Cardiac muscle cell (in vitro differentiated cells and primary cell): ENCODE data around the gene SINHCAF. TPM values are rescaled to one million over a fixed set of nuclear protein-coding genes. Genes with fewer than 3 reads are reported as not detected.

Source experiments
- DNase-seq, 2 donors: peaks; one replicate each; pipeline versions ENCODE4 v3.0.0 to v3.0.0-alpha.2; 2010 to 2017; ENCODE audit warnings: low read depth in 1 of 2, low spot score in 1 of 2
- H3K27ac ChIP-seq: fragments of 200-600 bp; sonication (generic); 2 replicates; pipeline ENCODE4 v1.5.1; 2016
- H3K27me3 ChIP-seq: fragments of 200-600 bp; sonication (generic); 2 replicates; pipeline ENCODE4 v1.6.0; 2016; ENCODE audit warnings: control low read depth
- H3K36me3 ChIP-seq: fragments of 200-600 bp; sonication (generic); 2 replicates; pipeline ENCODE4 v1.5.1; 2016; ENCODE audit warnings: control low read depth
- H3K4me1 ChIP-seq: fragments of 200-600 bp; sonication (generic); 2 replicates; pipeline ENCODE4 v1.8.1; 2017; ENCODE audit warnings: low read depth, mild to moderate bottlenecking, mixed run types
- H3K4me3 ChIP-seq: fragments of 200-600 bp; sonication (generic); 2 replicates; pipeline ENCODE4 v1.5.1; 2016; ENCODE audit warnings: mild to moderate bottlenecking
- H3K9me3 ChIP-seq: fragments of 200-600 bp; sonication (generic); 2 replicates; pipeline ENCODE4 v1.5.1; 2017; ENCODE audit warnings: low read depth, mild to moderate bottlenecking, control low read depth
- CTCF ChIP-seq: IDR thresholded peaks from 2 replicates; pipeline ENCODE4 v1.5.1; 2012; ENCODE audit warnings: low read depth, mild to moderate bottlenecking, low read length
- polyA plus RNA-seq: library from polyadenylated mRNA; unstranded; fragments of >200 nt; fragmentation: Nextera tagmentation; extraction: Ambion mirVana; gene quantifications from 2 replicates; pipeline ENCODE4 v1.2.1, GENCODE V29; 2016
- total RNA-seq: library from RNA; depleted of rRNA; stranded (reverse); fragments of >200 nt; gene quantifications from 2 replicates; pipeline ENCODE4 v1.2.3, GENCODE V29; 2016

Gene SINHCAF
- total and polyA plus RNA-seq, 2 experiments from 2014 or later: 102 to 176 TPM

- H3K27ac ChIP-seq: no peak overlapping the region
- no peak for TF ChIP-seq CTCF
- H3K9me3 ChIP-seq: no peaks in the 10 kb centered on the region
- no peak overlapping the region for H3K4me3 ChIP-seq
- no peak for DNase-seq
- no peaks in the 10 kb centered on the region for H3K36me3 ChIP-seq
- H3K27me3 ChIP-seq: no peaks in the 10 kb centered on the region
- no peaks in the 10 kb centered on the region for H3K4me1 ChIP-seq
Observed at GRCh38 chr12:31232361-31232965, 93.5 kb downstream of the SINHCAF start.

DNA sequence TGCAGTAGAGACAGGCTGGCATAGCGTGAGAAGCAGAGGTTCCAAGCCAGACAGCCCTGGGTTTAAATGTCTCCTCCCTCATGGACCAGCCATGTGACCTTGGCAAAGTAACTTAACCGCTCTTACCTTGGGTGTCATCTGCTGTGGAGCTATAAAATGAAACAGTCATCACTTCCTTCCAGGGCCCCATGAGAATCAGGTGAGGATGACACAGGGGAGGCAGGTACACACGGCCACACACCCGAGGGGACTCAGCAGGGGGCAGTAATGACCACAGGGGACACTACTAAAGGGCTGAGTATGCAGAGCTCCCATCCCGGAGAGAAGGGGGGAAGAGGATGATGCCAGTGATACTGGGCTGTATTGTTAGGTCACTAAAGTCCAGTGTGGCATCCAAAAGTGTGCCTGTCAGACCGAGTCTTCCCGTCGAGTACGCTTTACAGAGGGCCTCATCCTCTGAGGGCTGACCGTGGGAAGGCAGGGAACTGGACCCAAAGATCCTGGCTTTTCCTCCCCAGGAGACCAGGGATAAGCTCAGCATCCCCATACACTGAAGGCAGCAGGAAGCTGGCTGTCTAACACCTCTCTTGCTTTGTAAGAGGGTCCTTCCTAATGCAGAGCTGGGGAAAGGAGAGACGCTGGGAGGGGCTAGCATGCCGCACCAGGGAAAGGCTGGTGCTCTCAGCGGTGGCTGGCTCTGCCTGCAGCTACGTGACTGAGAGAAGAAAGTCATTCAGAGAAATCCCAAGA lies 94.2 kb downstream of the SINHCAF start:
- Histone ChIP-seq H3K4me3 (no peak overlapping the region), H3K27ac (no peak overlapping the region), H3K9me3 (no peaks in the 10 kb centered on the region), H3K36me3 (no peaks in the 10 kb centered on the region), H3K4me1 (no peaks in the 10 kb centered on the region), H3K27me3 (no peaks in the 10 kb centered on the region)
- TF ChIP-seq CTCF: no peak
- DNase-seq: no peak
